BLaER1 treated with 17β-estradiol and CSF1 and Interleukin-3, amounts not matched to agents 10 nM and 100 nM (cell line): Measurements from ENCODE around the gene SYT2.
"Not testable (repeated sequence)": the region's sequence is repeated elsewhere in the genome, so short reads cannot be mapped to it uniquely, and the experiment has no call there.

ENCODE experiments used
- H3K27ac ChIP-seq, 11 experiments: shearing (Covaris generic); formaldehyde crosslinking; 2 replicates each; pipeline ENCODE4 v1.8.1; 2022
- H3K27me3 ChIP-seq, 11 experiments: shearing (Covaris generic); formaldehyde crosslinking; 2 replicates each; pipeline ENCODE4 v1.8.1; 2022
- H3K36me3 ChIP-seq, 11 experiments: shearing (Covaris generic); formaldehyde crosslinking; 2 replicates each; pipeline ENCODE4 v1.8.1; 2022
- H3K4me1 ChIP-seq, 10 experiments: shearing (Covaris generic); formaldehyde crosslinking; 2 replicates each; pipeline ENCODE4 v1.8.1; 2022
- H3K4me2 ChIP-seq, 11 experiments: shearing (Covaris generic); formaldehyde crosslinking; 2 replicates each; pipeline ENCODE4 v1.8.1; 2022
- H3K4me3 ChIP-seq, 10 experiments: shearing (Covaris generic); formaldehyde crosslinking; 2 replicates each; pipeline ENCODE4 v1.8.1; 2022
- H3K9ac ChIP-seq, 11 experiments: shearing (Covaris generic); formaldehyde crosslinking; 2 replicates each; pipeline ENCODE4 v1.8.1; 2022
- H3K9me3 ChIP-seq, 11 experiments: shearing (Covaris generic); formaldehyde crosslinking; replicated peaks in 1 of 11; 2 replicates each; pipeline ENCODE4 v1.8.1; 2022
- H4K20me1 ChIP-seq, 11 experiments: shearing (Covaris generic); formaldehyde crosslinking; 2 replicates each; pipeline ENCODE4 v1.8.1; 2022
- Cebpa-rat ChIP-seq, 11 experiments: shearing (Covaris generic); IDR thresholded peaks; 2 replicates each; pipeline ENCODE4 v1.8.1; 2022

Gene SYT2

GRCh38 chr1:202568410-202568809 lies 141.8 kb downstream of the SYT2 start:
- TF ChIP-seq Cebpa-rat (IDR thresholded peaks at IDR 0.05) = no peak
- no peak overlapping the region for H3K9ac ChIP-seq
- H3K4me2 ChIP-seq = no peak overlapping the region
- H3K9me3 ChIP-seq = no peaks in the 10 kb centered on the region
- H3K36me3 ChIP-seq = peaks cover 0 to 51% (median 12%) of the 10 kb centered on the region in 11 experiments; a peak in 10 of 22 replicates
- peaks cover 0 to 15% (median 13%) of the 10 kb centered on the region in 10 experiments; a peak in 14 of 20 replicates for H3K4me1 ChIP-seq
- no peak overlapping the region for H3K4me3 ChIP-seq
- H3K27me3 ChIP-seq = peaks cover 0 to 39% (median 0%) of the 10 kb centered on the region in 11 experiments; a peak in 4 of 22 replicates
- H4K20me1 ChIP-seq = no peaks in the 10 kb centered on the region; a peak in 3 of 22 replicates
- no peak overlapping the region for H3K27ac ChIP-seq

GRCh38 chr1:202567738-202568137 lies 142.5 kb downstream of the SYT2 start:
- H4K20me1 ChIP-seq = no peaks in the 10 kb centered on the region; a peak in 2 of 22 replicates
- no peak for TF ChIP-seq Cebpa-rat (IDR thresholded peaks at IDR 0.05)
- no peak overlapping the region for H3K9ac ChIP-seq
- peaks cover 0 to 32% (median 0%) of the 10 kb centered on the region in 11 experiments; a peak in 4 of 22 replicates for H3K27me3 ChIP-seq
- H3K36me3 ChIP-seq = peaks cover 0 to 51% (median 17%) of the 10 kb centered on the region in 11 experiments; a peak in 12 of 22 replicates
- no peaks in the 10 kb centered on the region for H3K9me3 ChIP-seq
- H3K27ac ChIP-seq = no peak overlapping the region
- H3K4me1 ChIP-seq = peaks cover 0 to 15% (median 13%) of the 10 kb centered on the region in 10 experiments; a peak in 14 of 20 replicates
- H3K4me2 ChIP-seq = no peak overlapping the region
- no peak overlapping the region for H3K4me3 ChIP-seq

DNA sequence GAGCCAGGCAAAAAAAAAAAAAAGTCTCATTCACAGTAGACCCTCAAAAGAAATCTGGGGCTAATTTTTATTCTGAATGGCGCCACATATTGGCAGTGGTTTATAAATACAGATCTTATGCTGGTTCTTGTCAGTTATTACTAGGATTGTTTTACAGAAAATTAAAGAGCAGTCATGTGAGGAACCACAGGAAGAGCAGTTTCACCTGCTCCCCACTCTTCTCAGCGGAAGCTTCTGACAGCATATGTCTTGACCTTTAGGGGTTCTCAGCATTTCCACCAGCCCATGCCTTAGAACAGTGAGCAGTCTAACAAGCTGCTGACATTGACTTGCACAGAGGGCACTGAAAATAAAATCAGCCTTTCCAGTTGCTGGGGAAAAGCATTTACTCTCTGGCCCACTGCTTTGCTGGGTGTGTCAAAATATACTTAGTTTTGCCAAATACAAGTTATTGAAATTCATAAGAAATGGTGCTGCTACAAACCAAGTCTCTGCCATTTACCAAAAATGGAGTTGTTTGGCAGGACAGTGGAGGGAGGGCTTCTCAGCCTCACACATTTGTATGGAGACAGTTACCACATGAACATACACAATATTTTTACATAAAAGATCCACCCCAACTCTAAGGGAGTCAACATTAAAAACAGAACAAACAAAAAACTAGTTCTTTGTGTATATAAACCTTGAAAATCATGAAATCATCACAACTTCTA lies 144.2 kb downstream of the SYT2 start:
- H3K27me3 ChIP-seq = peaks cover 0 to 33% (median 0%) of the 10 kb centered on the region in 11 experiments; a peak in 4 of 22 replicates
- H3K4me3 ChIP-seq = no peak overlapping the region
- H3K9me3 ChIP-seq = no peaks in the 10 kb centered on the region
- no peak overlapping the region for H3K27ac ChIP-seq
- TF ChIP-seq Cebpa-rat (IDR thresholded peaks at IDR 0.05) = no peak
- no peak overlapping the region for H3K9ac ChIP-seq
- no peaks in the 10 kb centered on the region for H4K20me1 ChIP-seq
- peaks cover 0 to 15% (median 13%) of the 10 kb centered on the region in 10 experiments; a peak in 14 of 20 replicates for H3K4me1 ChIP-seq
- peaks cover 0 to 54% (median 18%) of the 10 kb centered on the region in 11 experiments; a peak in 12 of 22 replicates for H3K36me3 ChIP-seq
- peak overlapping the region in 8 of 11 experiments; percentile 2 to 65 (median 44); a peak in 14 of 22 replicates for H3K4me2 ChIP-seq

GRCh38 chr1:202564958-202565495 lies 145.2 kb downstream of the SYT2 start:
- H3K9me3 ChIP-seq = no peaks in the 10 kb centered on the region
- H3K27me3 ChIP-seq = peaks cover 0 to 33% (median 0%) of the 10 kb centered on the region in 11 experiments; a peak in 3 of 22 replicates
- no peak overlapping the region for H3K9ac ChIP-seq
- H3K4me1 ChIP-seq = peaks cover 0 to 15% (median 13%) of the 10 kb centered on the region in 10 experiments; a peak in 14 of 20 replicates
- peak overlapping the region in 8 of 11 experiments; percentile 2 to 65 (median 44); a peak in 15 of 22 replicates for H3K4me2 ChIP-seq
- H3K27ac ChIP-seq = no peak overlapping the region
- TF ChIP-seq Cebpa-rat (IDR thresholded peaks at IDR 0.05) = no peak
- H3K4me3 ChIP-seq = no peak overlapping the region
- no peaks in the 10 kb centered on the region for H4K20me1 ChIP-seq
- H3K36me3 ChIP-seq = peaks cover 0 to 54% (median 18%) of the 10 kb centered on the region in 11 experiments; a peak in 12 of 22 replicates

DNA sequence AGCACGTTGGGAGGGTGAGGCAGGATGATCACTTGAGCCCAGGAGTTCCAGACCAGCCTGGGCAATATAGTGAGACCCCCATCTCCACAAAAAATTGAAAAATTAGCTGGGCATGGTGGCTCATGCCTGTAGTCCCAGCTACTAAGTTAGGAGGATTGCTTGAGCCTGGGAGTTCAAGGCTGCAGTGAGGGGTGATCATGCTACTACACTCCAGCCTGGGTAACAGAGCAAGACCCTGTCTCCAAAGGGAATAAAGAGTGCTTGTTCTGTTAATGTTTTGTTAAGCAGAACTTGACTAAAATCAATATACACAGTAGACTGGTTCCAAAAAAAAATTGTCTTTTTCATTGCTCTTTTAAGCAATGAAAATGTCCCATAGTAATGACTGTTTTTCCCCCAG lies 146.4 kb downstream of the SYT2 start:
- H4K20me1 ChIP-seq = no peaks in the 10 kb centered on the region
- H3K4me2 ChIP-seq = no peak overlapping the region
- no peak overlapping the region for H3K4me3 ChIP-seq
- H3K9me3 ChIP-seq = no peaks in the 10 kb centered on the region
- no peak for TF ChIP-seq Cebpa-rat (IDR thresholded peaks at IDR 0.05)
- peaks cover 0 to 15% (median 13%) of the 10 kb centered on the region in 10 experiments; a peak in 14 of 20 replicates for H3K4me1 ChIP-seq
- H3K9ac ChIP-seq = no peak overlapping the region
- peaks cover 0 to 23% (median 0%) of the 10 kb centered on the region in 11 experiments; a peak in 3 of 22 replicates for H3K27me3 ChIP-seq
- H3K27ac ChIP-seq = no peak overlapping the region
- H3K36me3 ChIP-seq = peaks cover 0 to 48% (median 18%) of the 10 kb centered on the region in 11 experiments; a peak in 12 of 22 replicates

GRCh38 chr1:202562444-202563060 lies 147.7 kb downstream of the SYT2 start:
- H4K20me1 ChIP-seq = no peaks in the 10 kb centered on the region
- no peaks in the 10 kb centered on the region for H3K9me3 ChIP-seq
- H3K4me1 ChIP-seq = peaks cover 0 to 15% (median 13%) of the 10 kb centered on the region in 10 experiments; a peak in 14 of 20 replicates
- no peak for TF ChIP-seq Cebpa-rat (IDR thresholded peaks at IDR 0.05)
- H3K27me3 ChIP-seq = peaks cover 0 to 15% (median 0%) of the 10 kb centered on the region in 11 experiments; a peak in 3 of 22 replicates
- no peak overlapping the region for H3K4me3 ChIP-seq
- H3K27ac ChIP-seq = no peak overlapping the region
- H3K9ac ChIP-seq = no peak overlapping the region
- no peak overlapping the region for H3K4me2 ChIP-seq
- peaks cover 0 to 35% (median 8%) of the 10 kb centered on the region in 11 experiments; a peak in 10 of 22 replicates for H3K36me3 ChIP-seq

DNA sequence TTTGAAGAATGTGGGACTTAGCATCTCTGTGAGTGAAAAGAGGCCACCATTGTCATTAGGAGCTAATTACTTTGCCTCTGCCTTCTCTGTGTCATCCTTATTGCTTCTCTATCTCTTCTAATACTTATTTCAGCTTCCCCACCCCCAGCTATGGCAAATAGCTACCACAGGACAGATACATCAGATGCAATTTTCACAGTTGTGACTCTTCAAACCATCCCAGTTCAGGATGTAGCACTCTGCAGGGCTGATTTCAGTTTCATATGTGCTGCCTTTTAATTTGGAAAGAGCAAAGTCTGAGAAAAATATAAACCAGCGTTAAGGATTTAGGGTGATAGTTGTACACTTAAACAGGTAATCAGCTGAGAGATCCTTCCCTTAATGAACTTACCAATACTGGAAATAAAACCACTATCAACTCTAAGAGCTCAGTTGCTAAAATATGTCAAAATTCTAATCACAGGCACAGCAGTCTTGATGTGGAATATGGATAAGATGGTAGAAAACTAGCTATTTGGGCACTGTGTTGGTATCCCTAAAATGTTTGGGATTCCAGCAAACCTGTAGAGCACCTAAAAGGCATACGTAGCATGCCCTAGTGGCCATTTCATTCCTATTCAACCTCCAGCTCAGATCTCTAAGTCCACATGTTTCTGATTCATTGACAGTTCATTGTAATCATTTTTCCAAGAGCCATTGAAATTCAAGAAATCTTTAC lies 148.4 kb downstream of the SYT2 start:
- Histone ChIP-seq H3K27ac (no peak overlapping the region), H3K4me3 (no peak overlapping the region), H3K27me3 (peaks cover 0 to 14% (median 0%) of the 10 kb centered on the region in 11 experiments; a peak in 2 of 22 replicates), H3K9me3 (no peaks in the 10 kb centered on the region), H3K4me1 (peaks cover 0 to 15% (median 13%) of the 10 kb centered on the region in 10 experiments; a peak in 14 of 20 replicates), H3K4me2 (no peak overlapping the region), H3K9ac (no peak overlapping the region), H3K36me3 (peaks cover 0 to 30% (median 6%) of the 10 kb centered on the region in 11 experiments; a peak in 7 of 22 replicates), H4K20me1 (no peaks in the 10 kb centered on the region)
- TF ChIP-seq Cebpa-rat (IDR thresholded peaks at IDR 0.05) = no peak

- H4K20me1 ChIP-seq = no peaks in the 10 kb centered on the region
- no peak overlapping the region for H3K4me3 ChIP-seq
- no peak overlapping the region for H3K9ac ChIP-seq
- H3K9me3 ChIP-seq = no peaks in the 10 kb centered on the region
- H3K4me1 ChIP-seq = peaks cover 0 to 14% (median 12%) of the 10 kb centered on the region in 10 experiments; a peak in 14 of 20 replicates
- peaks cover 0 to 10% (median 0%) of the 10 kb centered on the region in 11 experiments; a peak in 2 of 22 replicates for H3K27me3 ChIP-seq
- H3K27ac ChIP-seq = no peak overlapping the region
- peaks cover 0 to 30% (median 6%) of the 10 kb centered on the region in 11 experiments; a peak in 7 of 22 replicates for H3K36me3 ChIP-seq
- H3K4me2 ChIP-seq = no peak overlapping the region
- TF ChIP-seq Cebpa-rat (IDR thresholded peaks at IDR 0.05) = no peak
These were observed 149.0 kb downstream of the SYT2 start for GRCh38 chr1:202561240-202561639.

DNA sequence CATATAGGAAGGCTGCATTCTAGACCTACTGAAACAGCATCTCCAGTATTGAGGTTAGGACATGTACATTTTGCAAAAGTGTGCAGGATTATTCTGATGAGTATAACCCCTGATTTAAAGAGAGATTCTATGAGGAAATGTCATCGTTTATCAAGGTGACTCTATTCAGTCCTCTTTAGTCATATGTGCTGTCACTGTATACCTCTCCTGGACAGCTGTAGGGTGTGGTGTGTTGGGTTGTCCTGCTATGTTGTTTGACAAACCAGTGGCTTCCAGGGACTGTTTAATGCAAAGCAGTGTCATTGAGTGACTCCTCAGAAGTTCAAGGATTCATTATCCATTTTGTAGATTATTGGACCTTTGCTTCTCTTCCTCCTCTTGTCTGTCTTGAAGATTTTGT lies 152.6 kb downstream of the SYT2 start:
- H3K4me2 ChIP-seq, H3K9ac ChIP-seq, H3K4me3 ChIP-seq, H3K9me3 ChIP-seq, H3K36me3 ChIP-seq, H3K27me3 ChIP-seq, H4K20me1 ChIP-seq, H3K27ac ChIP-seq: not testable (repeated sequence)
- peaks cover 9 to 17% (median 14%) of the 10 kb centered on the region in 10 experiments for H3K4me1 ChIP-seq

DNA sequence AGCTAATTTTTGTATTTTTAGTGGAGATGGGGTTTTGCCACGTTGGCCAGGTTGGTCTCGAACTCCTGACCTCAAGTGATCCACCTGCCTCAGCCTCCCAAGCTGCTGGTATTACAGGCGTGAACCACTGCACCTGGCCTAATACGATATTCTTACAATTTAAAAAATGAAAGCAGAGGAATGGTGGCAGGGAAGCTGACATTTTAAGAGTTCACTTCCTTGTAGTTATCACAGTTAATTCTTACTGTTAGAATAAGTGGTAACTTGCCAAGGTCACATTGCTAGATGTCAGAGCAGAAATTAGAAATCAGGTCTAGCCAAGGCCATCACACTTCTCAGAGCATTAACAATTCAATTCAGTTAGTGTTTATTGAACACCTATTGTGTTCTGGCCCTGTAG lies 154.2 kb downstream of the SYT2 start:
- not testable (repeated sequence) for H3K9me3 ChIP-seq, H4K20me1 ChIP-seq, H3K36me3 ChIP-seq, H3K4me3 ChIP-seq, H3K4me2 ChIP-seq, H3K27me3 ChIP-seq, H3K9ac ChIP-seq, H3K27ac ChIP-seq
- peaks cover 9 to 28% (median 19%) of the 10 kb centered on the region in 10 experiments for H3K4me1 ChIP-seq

- peaks cover 9 to 28% (median 19%) of the 10 kb centered on the region in 10 experiments for H3K4me1 ChIP-seq
- H3K9ac ChIP-seq, H3K4me3 ChIP-seq, H3K27me3 ChIP-seq, H4K20me1 ChIP-seq, H3K4me2 ChIP-seq, H3K27ac ChIP-seq, H3K9me3 ChIP-seq, H3K36me3 ChIP-seq: not testable (repeated sequence)
These were observed 155.6 kb downstream of the SYT2 start for GRCh38 chr1:202554619-202555018.
